ENCODE data around the gene CALN1.

The CALN1 gene

GRCh38 chr7:72015136-72015535 lies 397.0 kb downstream of the CALN1 start:
- TF ChIP-seq, protein P1, sequence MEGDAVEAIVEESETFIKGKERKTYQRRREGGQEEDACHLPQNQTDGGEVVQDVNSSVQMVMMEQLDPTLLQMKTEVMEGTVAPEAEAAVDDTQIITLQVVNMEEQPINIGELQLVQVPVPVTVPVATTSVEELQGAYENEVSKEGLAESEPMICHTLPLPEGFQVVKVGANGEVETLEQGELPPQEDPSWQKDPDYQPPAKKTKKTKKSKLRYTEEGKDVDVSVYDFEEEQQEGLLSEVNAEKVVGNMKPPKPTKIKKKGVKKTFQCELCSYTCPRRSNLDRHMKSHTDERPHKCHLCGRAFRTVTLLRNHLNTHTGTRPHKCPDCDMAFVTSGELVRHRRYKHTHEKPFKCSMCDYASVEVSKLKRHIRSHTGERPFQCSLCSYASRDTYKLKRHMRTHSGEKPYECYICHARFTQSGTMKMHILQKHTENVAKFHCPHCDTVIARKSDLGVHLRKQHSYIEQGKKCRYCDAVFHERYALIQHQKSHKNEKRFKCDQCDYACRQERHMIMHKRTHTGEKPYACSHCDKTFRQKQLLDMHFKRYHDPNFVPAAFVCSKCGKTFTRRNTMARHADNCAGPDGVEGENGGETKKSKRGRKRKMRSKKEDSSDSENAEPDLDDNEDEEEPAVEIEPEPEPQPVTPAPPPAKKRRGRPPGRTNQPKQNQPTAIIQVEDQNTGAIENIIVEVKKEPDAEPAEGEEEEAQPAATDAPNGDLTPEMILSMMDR (conservative IDR thresholded peaks at IDR 0.05; ENCODE audit: control insufficient read depth, insufficient read depth, low read depth, low read length), result no peak
- DNase-seq (ENCODE audit: low read depth), result no peak
- H3K4me3 ChIP-seq (ENCODE audit: control insufficient read depth, low read depth, low read length), result no peak overlapping the region

GRCh38 chr7:72007018-72007417 lies 405.1 kb downstream of the CALN1 start:
- TF ChIP-seq, protein P1 (conservative IDR thresholded peaks at IDR 0.05; ENCODE audit: control insufficient read depth, insufficient read depth, low read depth, low read length), result no peak
- no peak overlapping the region for H3K4me3 ChIP-seq (ENCODE audit: control insufficient read depth, low read depth, low read length)
- DNase-seq (ENCODE audit: low read depth), result no peak

GRCh38 chr7:72003236-72003635 lies 408.9 kb downstream of the CALN1 start:
- H3K4me3 ChIP-seq (ENCODE audit: control insufficient read depth, low read depth, low read length), result no peak overlapping the region
- TF ChIP-seq, protein P1 (conservative IDR thresholded peaks at IDR 0.05; ENCODE audit: control insufficient read depth, insufficient read depth, low read depth, low read length), result no peak

DNA sequence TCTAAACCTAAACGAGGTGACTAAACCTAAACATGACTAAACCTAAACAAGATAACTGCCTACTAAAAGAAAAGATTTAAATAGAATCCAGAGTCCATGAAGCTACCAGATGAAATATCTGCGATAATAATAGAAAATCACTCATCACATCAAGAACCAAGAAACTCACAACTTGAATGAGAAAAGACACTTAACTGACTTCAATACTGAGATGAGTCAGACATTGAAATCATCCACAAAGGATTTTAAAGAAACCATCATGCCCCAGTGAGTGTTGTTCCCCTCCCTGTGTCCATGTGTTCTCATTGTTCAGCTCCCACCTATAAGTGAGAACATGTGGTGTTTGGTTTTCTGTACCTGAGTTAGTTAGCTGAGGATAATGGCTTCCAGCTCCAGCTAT lies 416.0 kb downstream of the CALN1 start:
- H3K4me3 ChIP-seq (ENCODE audit: control insufficient read depth, low read depth, low read length), result no peak overlapping the region
- no peak for DNase-seq (ENCODE audit: low read depth)
- TF ChIP-seq, protein P1 (conservative IDR thresholded peaks at IDR 0.05; ENCODE audit: control insufficient read depth, insufficient read depth, low read depth, low read length), result no peak

More at GRCh38 chr7:72003236-72003635, 408.9 kb downstream of the CALN1 start:
- no peak for DNase-seq (ENCODE audit: low read depth)

GRCh38 chr7:71995111-71995510 lies 417.0 kb downstream of the CALN1 start:
- no peak for DNase-seq (ENCODE audit: low read depth)
- H3K4me3 ChIP-seq (ENCODE audit: control insufficient read depth, low read depth, low read length), result no peak overlapping the region
- TF ChIP-seq, protein P1 (conservative IDR thresholded peaks at IDR 0.05; ENCODE audit: control insufficient read depth, insufficient read depth, low read depth, low read length), result no peak

GRCh38 chr7:71991586-71991985 lies 420.6 kb downstream of the CALN1 start:
- H3K4me3 ChIP-seq (ENCODE audit: control insufficient read depth, low read depth, low read length), result no peak overlapping the region
- TF ChIP-seq, protein P1 (conservative IDR thresholded peaks at IDR 0.05; ENCODE audit: control insufficient read depth, insufficient read depth, low read depth, low read length), result no peak
- DNase-seq (ENCODE audit: low read depth), result no peak

DNA sequence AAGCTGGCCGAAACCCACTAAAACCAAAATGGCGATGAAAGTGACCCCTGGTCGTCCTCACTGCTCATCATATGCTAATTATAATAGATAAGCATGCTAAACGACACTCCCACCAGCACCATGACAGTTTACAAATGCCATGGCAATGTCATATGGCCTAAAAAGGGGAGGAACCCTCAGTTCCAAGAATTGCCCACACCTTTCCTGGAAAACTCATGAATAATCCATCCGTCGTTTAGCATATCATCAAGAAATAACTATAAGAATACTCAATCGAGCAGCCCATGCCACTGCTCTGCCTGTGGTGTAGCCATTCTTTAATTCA lies 422.0 kb downstream of the CALN1 start:
- DNase-seq (ENCODE audit: low read depth), result no peak
- TF ChIP-seq, protein P1 (conservative IDR thresholded peaks at IDR 0.05; ENCODE audit: control insufficient read depth, insufficient read depth, low read depth, low read length), result no peak
- H3K4me3 ChIP-seq (ENCODE audit: control insufficient read depth, low read depth, low read length), result no peak overlapping the region
